Endothelial cell of umbilical vein (primary cell): ENCODE results near the gene ZP1. TPM values are rescaled to one million over a fixed set of nuclear protein-coding genes. Genes with fewer than 3 reads are reported as not detected.

Experiments
- BruUV-seq: library from RNA; stranded (reverse); fragments of 400-500 nt; replicated peaks from 2 replicates; lab custom pipeline; 2021; lab: Mats Ljungman, UMichigan
- CTCF ChIA-PET: fragments of 300-600, 350-600 bp; sonication (Branson Sonifier 250); formaldehyde crosslinking; loops from one replicate; lab custom pipeline; 2021; ENCODE audit warnings: antibody characterized with exemption, inconsistent platforms; lab: Charles Lee
- POLR2A ChIA-PET: fragments of 300-600, 350-600 bp; sonication (Branson Sonifier 250); formaldehyde crosslinking; loops from one replicate; lab custom pipeline; 2021; ENCODE audit warnings: antibody characterized with exemption, inconsistent platforms; lab: Charles Lee
- DNase-seq: peaks from one replicate; pipeline ENCODE4 v3.0.0-alpha.2; 2011; ENCODE audit warnings: low read depth, low spot score
- FAIRE-seq: peaks from 2 replicates; lab custom pipeline; 2011; peaks lifted over from hg19 to GRCh38; lab: Jason Lieb, UNC
- H2AFZ ChIP-seq: 2 replicates; pipeline ENCODE4 v1.6.0; 2012; ENCODE audit warnings: low read depth, low read length, control low read depth, inconsistent platforms
- H3K27ac ChIP-seq: 2 replicates; pipeline ENCODE4 v1.5.1; 2011; ENCODE audit warnings: low read depth, mild to moderate bottlenecking, control low read depth, low read length, moderate library complexity; ENCODE audit not compliant: insufficient read depth
- H3K27me3 ChIP-seq, 2 experiments: 2 replicates each; pipeline versions ENCODE4 v1.6.0 to v1.6.1; 2011; ENCODE audit warnings: low read length in 2 of 2, mixed read lengths in 1 of 2; ENCODE audit not compliant: control insufficient read depth in 2 of 2, insufficient read depth in 2 of 2
- H3K36me3 ChIP-seq, 2 experiments: 2 replicates in 1 of 2; 3 replicates in 1 of 2; pipeline ENCODE4 v1.5.1; 2011; ENCODE audit warnings: low read length in 2 of 2, mild to moderate bottlenecking in 1 of 2, moderate library complexity in 1 of 2; ENCODE audit not compliant: control insufficient read depth in 2 of 2, insufficient read depth in 2 of 2; ENCODE audit errors: extremely low read depth in 1 of 2
- H3K4me1 ChIP-seq: 3 replicates; pipeline ENCODE4 v1.5.1; 2011; ENCODE audit warnings: mild to moderate bottlenecking, low read length; ENCODE audit not compliant: control insufficient read depth, insufficient read depth; ENCODE audit errors: extremely low read depth
- H3K4me2 ChIP-seq: 2 replicates; pipeline ENCODE4 v1.6.1; 2011; ENCODE audit warnings: low read length, control low read depth, mixed read lengths; ENCODE audit not compliant: insufficient read depth
- H3K4me3 ChIP-seq, 3 experiments: fragments of 200-600 bp in 1 of 3; sonication (generic), shearing (Covaris generic) in 1 of 3; replicated peaks in 1 of 3; 2 replicates each; pipeline ENCODE4 v1.5.1; 2011 to 2016; ENCODE audit warnings: control low read depth in 3 of 3, low read length in 3 of 3, mild to moderate bottlenecking in 2 of 3, inconsistent platforms in 1 of 3, low read depth in 1 of 3, moderate library complexity in 1 of 3; ENCODE audit not compliant: insufficient read depth in 1 of 3
- H3K79me2 ChIP-seq: 2 replicates; pipeline ENCODE4 v1.6.0; 2012; ENCODE audit warnings: low read length, inconsistent platforms; ENCODE audit not compliant: control insufficient read depth, insufficient read depth
- H3K9ac ChIP-seq: replicated peaks from 2 replicates; pipeline ENCODE3; 2011; ENCODE audit warnings: low read length, control low read depth; ENCODE audit not compliant: insufficient read depth; ENCODE audit errors: extremely low read depth
- H3K9me1 ChIP-seq: replicated peaks from 3 replicates; pipeline ENCODE4 v1.6.0; 2011; ENCODE audit warnings: mild to moderate bottlenecking, low read length; ENCODE audit not compliant: control insufficient read depth, insufficient read depth; ENCODE audit errors: extremely low read depth
- H3K9me3 ChIP-seq: replicated peaks from 2 replicates; pipeline ENCODE4 v1.5.1; 2012; ENCODE audit warnings: low read length, inconsistent platforms; ENCODE audit not compliant: control insufficient read depth, insufficient read depth
- H4K20me1 ChIP-seq: replicated peaks from 2 replicates; pipeline ENCODE3; 2011; ENCODE audit warnings: mild to moderate bottlenecking, low read length; ENCODE audit not compliant: control insufficient read depth, insufficient read depth; ENCODE audit errors: extremely low read depth
- CTCF ChIP-seq, 2 donors: IDR thresholded peaks; 1 replicate in 1 of 2; 2 replicates in 1 of 2; pipeline ENCODE4 v1.5.1; 2011; ENCODE audit warnings: low read length in 2 of 2, mild to moderate bottlenecking in 2 of 2, moderate library complexity in 2 of 2, control low read depth in 1 of 2, inconsistent platforms in 1 of 2, low read depth in 1 of 2; ENCODE audit not compliant: insufficient read depth in 1 of 2; ENCODE audit errors: extremely low read depth in 1 of 2
- EZH2 ChIP-seq: IDR thresholded peaks from 2 replicates; pipeline ENCODE4 v1.6.1; 2012; ENCODE audit warnings: borderline replicate concordance, low read depth, mild to moderate bottlenecking, moderate library complexity, low read length, inconsistent platforms; ENCODE audit not compliant: severe bottlenecking
- FOS ChIP-seq: IDR thresholded peaks from 2 replicates; pipeline ENCODE4 v1.6.1; 2011; ENCODE audit warnings: mild to moderate bottlenecking, low read length, moderate library complexity, borderline replicate concordance; ENCODE audit not compliant: insufficient read depth
- GATA2 ChIP-seq: IDR thresholded peaks from 2 replicates; pipeline ENCODE4 v1.7.0; 2011; ENCODE audit warnings: low read depth, mild to moderate bottlenecking, moderate library complexity, mixed read lengths, low read length; ENCODE audit not compliant: insufficient read length, insufficient read depth
- JUN ChIP-seq: IDR thresholded peaks from 2 replicates; pipeline ENCODE4 v1.6.1; 2011; ENCODE audit warnings: borderline replicate concordance, low read depth; ENCODE audit not compliant: insufficient read length, insufficient read depth
- MAX ChIP-seq: IDR thresholded peaks from 2 replicates; pipeline ENCODE4 v1.6.1; 2011; ENCODE audit not compliant: insufficient read depth, insufficient read length
- MYC ChIP-seq: IDR thresholded peaks from one replicate; pipeline ENCODE4 v1.6.1; 2011; ENCODE audit warnings: mild to moderate bottlenecking, low read depth, low read length
- POLR2A ChIP-seq: IDR thresholded peaks from 2 replicates; pipeline ENCODE4 v1.6.1; 2012; ENCODE audit warnings: low read depth, mild to moderate bottlenecking, control low read depth, low read length
- POLR2AphosphoS5 ChIP-seq: IDR thresholded peaks from 2 replicates; pipeline ENCODE4 v1.6.1; 2012; ENCODE audit warnings: low read depth, mild to moderate bottlenecking, control low read depth, low read length, moderate library complexity; ENCODE audit not compliant: insufficient read depth
- dilution Hi-C: fragments of 300-500 bp; cut with MboI; formaldehyde crosslinking; loops from one replicate; pipeline ENCODE4 v1.15.0; 2019; ENCODE audit warnings: low sequenced_read_pairs; ENCODE audit not compliant: extremely low pct_ligation_motif_present
- intact Hi-C: fragments of 100-400 bp; cut with micrococcal nuclease; formaldehyde crosslinking; loops from one replicate; pipeline ENCODE4 v1.10.0; 2022
- polyA plus RNA-seq, 4 experiments: library from polyadenylated mRNA; depleted of rRNA in 3 of 4; stranded (reverse) in 3 of 4; unstranded in 1 of 4; fragments of >200 nt; gene quantifications; 2 replicates each; pipeline versions ENCODE4 v1.2.1 to v1.2.3, GENCODE V29; 2011 to 2012; ENCODE audit warnings: missing spikeins in 1 of 4
- total RNA-seq: library from RNA; stranded (reverse); gene quantifications from 2 replicates; pipeline ENCODE4 v1.2.3, GENCODE V29; 2021

The ZP1 gene
- total and polyA plus RNA-seq, 2 donors (not counting 3 experiments of a cell fraction or from before 2014, with no cell fraction given) = not detected

GRCh38 chr11:60860943-60861342 lies 6.4 kb upstream of the ZP1 start:
- H3K4me2 ChIP-seq = no peak overlapping the region
- DNase-seq = no peak
- H3K9me3 ChIP-seq = no peaks in the 10 kb centered on the region
- dilution Hi-C loops = no loop called here
- H3K9ac ChIP-seq = no peak overlapping the region
- H4K20me1 ChIP-seq = no peaks in the 10 kb centered on the region
- no peaks in the 10 kb centered on the region for H3K9me1 ChIP-seq
- ChIA-PET CTCF (interaction anchor here (0.9 to 2.1 kb wide), 5 partner anchors 11 to 85 kb away, joined by 3 to 10 read pairs (median 4); no protein-coding TSS in a partner anchor), POLR2A (no interaction called here)
- intact Hi-C loops = no loop called here
- TF ChIP-seq POLR2AphosphoS5 = no peak
- TF ChIP-seq FOS = no peak
- TF ChIP-seq POLR2A = no peak
- TF ChIP-seq MAX = no peak
- TF ChIP-seq JUN = no peak
- TF ChIP-seq EZH2 = no peak
- TF ChIP-seq MYC = no peak
- TF ChIP-seq GATA2 = no peak
- no peak for TF ChIP-seq CTCF (IDR thresholded peaks at IDR 0.05; ENCODE audit: extremely low read depth in 1 of 2, insufficient read depth in 1 of 2, low read depth in 1 of 2, low read length in 2 of 2)
- H3K4me3 ChIP-seq = no peak overlapping the region
- no peak overlapping the region for H2AFZ ChIP-seq
- FAIRE-seq = no peak
- no peaks in the 10 kb centered on the region for H3K79me2 ChIP-seq
- H3K27ac ChIP-seq = no peak overlapping the region
- H3K36me3 ChIP-seq = no peaks in the 10 kb centered on the region
- no peaks in the 10 kb centered on the region for H3K27me3 ChIP-seq
- no TSS peak for BruUV-seq
- no peaks in the 10 kb centered on the region for H3K4me1 ChIP-seq
